Activated naive CD4-positive, alpha-beta T cell treated with anti-CD3 and anti-CD28 coated beads for 36 hours (primary cell): Measurements from ENCODE around the gene ZNF423. TPM values are rescaled to one million over a fixed set of nuclear protein-coding genes. Genes with fewer than 3 reads are reported as not detected.

Source experiments
- CTCF ChIA-PET: fragments of 350-600 bp; sonication (Branson Sonifier 250); formaldehyde crosslinking; loops from one replicate; lab custom pipeline; 2021; ENCODE audit warnings: antibody characterized with exemption; lab: Charles Lee
- DNase-seq: peaks from one replicate; pipeline ENCODE4 v3.0.0-alpha.2; 2020
- H3K27ac Mint-ChIP-seq: one replicate; pipeline ENCODE4 v1.8.0; 2021; ENCODE audit warnings: mild to moderate bottlenecking, mixed read lengths
- H3K27me3 Mint-ChIP-seq: one replicate; pipeline ENCODE4 v1.8.0; 2021; ENCODE audit warnings: low read depth, mixed read lengths
- H3K36me3 Mint-ChIP-seq: one replicate; pipeline ENCODE4 v1.8.0; 2021; ENCODE audit warnings: low read depth, mixed read lengths
- H3K4me1 Mint-ChIP-seq: one replicate; pipeline ENCODE4 v1.8.0; 2021; ENCODE audit warnings: low read depth, mixed read lengths
- H3K4me3 Mint-ChIP-seq: one replicate; pipeline ENCODE4 v1.8.0; 2021; ENCODE audit warnings: mild to moderate bottlenecking, moderate library complexity, mixed read lengths
- H3K9me3 Mint-ChIP-seq: one replicate; pipeline ENCODE4 v1.8.0; 2021; ENCODE audit warnings: mixed read lengths
- intact Hi-C: fragments of 100-400 bp; cut with micrococcal nuclease; formaldehyde crosslinking; loops from one replicate; pipeline ENCODE4 v1.15.1; 2023
- total RNA-seq, 2 experiments: library from RNA; stranded (reverse); gene quantifications; one replicate each; pipeline ENCODE4 v1.2.3, GENCODE V29; 2021

The ZNF423 gene
- total RNA-seq, 2 experiments from 2014 or later: 0.05 TPM; not detected in 1

DNA sequence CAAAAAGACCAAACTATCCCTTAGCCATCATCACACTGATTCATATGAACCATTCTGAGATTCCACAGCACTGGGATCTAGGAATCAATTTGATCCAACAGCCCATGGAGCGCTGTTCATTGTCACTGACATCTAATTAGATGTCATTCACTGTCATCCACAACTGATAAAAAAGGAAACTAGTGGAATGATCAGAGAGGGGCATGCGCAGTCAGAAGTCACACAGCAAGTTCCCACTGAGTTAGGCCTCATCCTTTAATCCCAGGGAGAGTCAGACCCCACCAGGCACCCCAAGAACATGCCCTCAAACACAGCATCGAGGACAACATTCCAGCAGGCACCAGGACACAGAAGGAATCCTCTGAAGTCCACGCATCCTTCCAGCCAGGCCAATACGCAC, 88.5 kb downstream of the ZNF423 start:
- DNase-seq: no peak
- Mint-ChIP-seq H3K27me3 (no peaks in the 10 kb centered on the region), H3K27ac (no peak overlapping the region), H3K4me1 (no peaks in the 10 kb centered on the region), H3K36me3 (no peaks in the 10 kb centered on the region), H3K9me3 (no peaks in the 10 kb centered on the region), H3K4me3 (no peak overlapping the region)
- CTCF ChIA-PET: no interaction called here
- intact Hi-C loops: no loop called here

DNA sequence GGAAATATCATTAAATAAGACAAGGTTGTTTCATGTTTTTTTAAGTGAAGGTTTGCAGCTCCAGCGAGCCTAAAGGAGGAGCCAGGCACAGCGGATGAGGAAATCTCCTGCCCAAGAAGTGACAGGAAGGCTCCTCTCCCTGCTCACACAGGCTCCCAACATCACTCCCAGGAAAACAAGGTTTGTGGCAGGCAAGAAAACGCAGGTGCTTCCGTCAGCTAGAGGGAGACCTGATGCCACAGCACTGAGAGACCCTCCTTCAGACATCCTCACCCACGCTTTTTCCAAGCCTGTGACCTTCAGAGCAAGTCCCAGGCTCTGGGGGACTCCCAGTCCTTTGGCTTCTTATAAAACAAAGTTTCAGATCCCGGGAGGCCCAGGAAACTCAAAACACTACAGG, 89.7 kb downstream of the ZNF423 start:
- H3K36me3 Mint-ChIP-seq: no peaks in the 10 kb centered on the region
- no peak overlapping the region for H3K27ac Mint-ChIP-seq
- H3K4me3 Mint-ChIP-seq: no peak overlapping the region
- H3K27me3 Mint-ChIP-seq: no peaks in the 10 kb centered on the region
- intact Hi-C loops: no loop called here
- no peak for DNase-seq
- no peaks in the 10 kb centered on the region for H3K9me3 Mint-ChIP-seq
- no peaks in the 10 kb centered on the region for H3K4me1 Mint-ChIP-seq
- CTCF ChIA-PET: no interaction called here

DNA sequence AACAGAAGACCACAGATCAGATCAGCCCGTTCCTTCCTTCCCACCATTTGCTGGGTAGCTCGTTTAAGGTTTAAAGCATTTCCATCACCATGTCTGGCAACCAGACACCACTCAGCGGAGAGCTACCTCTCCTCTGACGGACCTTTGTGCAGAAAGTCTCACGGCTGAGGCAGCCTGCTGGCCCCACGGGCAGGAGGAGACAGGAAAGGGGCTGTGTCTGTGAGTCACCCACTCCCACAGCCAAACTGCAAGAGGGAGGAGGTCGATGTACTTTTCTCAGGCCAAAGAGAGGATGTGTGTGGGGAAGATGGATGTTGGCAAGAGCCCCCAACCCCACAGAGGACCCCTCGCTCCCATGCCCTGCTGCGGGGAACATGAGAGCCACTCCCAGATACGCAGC, 92.1 kb downstream of the ZNF423 start:
- H3K9me3 Mint-ChIP-seq: no peaks in the 10 kb centered on the region

GRCh38 chr16:49760815-49761214, 95.1 kb downstream of the ZNF423 start:
- H3K4me3 Mint-ChIP-seq: no peak overlapping the region
- intact Hi-C loops: no loop called here
- H3K4me1 Mint-ChIP-seq: no peaks in the 10 kb centered on the region
- H3K36me3 Mint-ChIP-seq: no peaks in the 10 kb centered on the region
- no peak for DNase-seq
- H3K27me3 Mint-ChIP-seq: peaks cover 5% of the 10 kb centered on the region
- H3K9me3 Mint-ChIP-seq: no peaks in the 10 kb centered on the region
- CTCF ChIA-PET: no interaction called here
- H3K27ac Mint-ChIP-seq: no peak overlapping the region

More for the DNA sequence above, 92.1 kb downstream of the ZNF423 start:
- Mint-ChIP-seq H3K27me3 (no peaks in the 10 kb centered on the region), H3K4me3 (no peak overlapping the region), H3K27ac (no peak overlapping the region), H3K4me1 (no peaks in the 10 kb centered on the region), H3K36me3 (no peaks in the 10 kb centered on the region)
- CTCF ChIA-PET: no interaction called here
- DNase-seq: no peak
- intact Hi-C loops: no loop called here

- Mint-ChIP-seq H3K9me3 (no peaks in the 10 kb centered on the region), H3K27me3 (peaks cover 19% of the 10 kb centered on the region), H3K27ac (no peak overlapping the region), H3K4me3 (no peak overlapping the region), H3K4me1 (peaks cover 10% of the 10 kb centered on the region), H3K36me3 (no peaks in the 10 kb centered on the region)
- CTCF ChIA-PET: no interaction called here
- intact Hi-C loops: no loop called here
- no peak for DNase-seq
Observed at GRCh38 chr16:49757559-49758069, 98.3 kb downstream of the ZNF423 start.

- no peak overlapping the region for H3K4me3 Mint-ChIP-seq
- peaks cover 10% of the 10 kb centered on the region for H3K4me1 Mint-ChIP-seq
- CTCF ChIA-PET: no interaction called here
- intact Hi-C loops: no loop called here
- H3K27ac Mint-ChIP-seq: no peak overlapping the region
- H3K27me3 Mint-ChIP-seq: peaks cover 20% of the 10 kb centered on the region
- H3K9me3 Mint-ChIP-seq: no peaks in the 10 kb centered on the region
- H3K36me3 Mint-ChIP-seq: no peaks in the 10 kb centered on the region
- no peak for DNase-seq
Observed at GRCh38 chr16:49756775-49757558, 98.9 kb downstream of the ZNF423 start.

- H3K4me3 Mint-ChIP-seq: no peak overlapping the region
- H3K9me3 Mint-ChIP-seq: no peaks in the 10 kb centered on the region
- peaks cover 10% of the 10 kb centered on the region for H3K4me1 Mint-ChIP-seq
- DNase-seq: no peak
- H3K36me3 Mint-ChIP-seq: no peaks in the 10 kb centered on the region
- H3K27ac Mint-ChIP-seq: no peak overlapping the region
- CTCF ChIA-PET: no interaction called here
- peaks cover 20% of the 10 kb centered on the region for H3K27me3 Mint-ChIP-seq
- intact Hi-C loops: loop anchor here (1.0 kb wide), 1 partner anchor 348 kb away; no protein-coding TSS in a partner anchor
Observed at GRCh38 chr16:49755716-49756505, 100.0 kb downstream of the ZNF423 start.

GRCh38 chr16:49755313-49755620, 100.6 kb downstream of the ZNF423 start:
- Mint-ChIP-seq H3K4me1 (peaks cover 10% of the 10 kb centered on the region), H3K4me3 (no peak overlapping the region), H3K27me3 (peaks cover 20% of the 10 kb centered on the region), H3K36me3 (no peaks in the 10 kb centered on the region), H3K9me3 (no peaks in the 10 kb centered on the region), H3K27ac (no peak overlapping the region)
- intact Hi-C loops: loop anchor here (1.0 kb wide), 1 partner anchor 347 kb away; no protein-coding TSS in a partner anchor
- DNase-seq: no peak
- CTCF ChIA-PET: interaction anchor here (0.6 kb wide), 1 partner anchor 76 kb away, joined by 3 read pairs; no protein-coding TSS in a partner anchor

DNA sequence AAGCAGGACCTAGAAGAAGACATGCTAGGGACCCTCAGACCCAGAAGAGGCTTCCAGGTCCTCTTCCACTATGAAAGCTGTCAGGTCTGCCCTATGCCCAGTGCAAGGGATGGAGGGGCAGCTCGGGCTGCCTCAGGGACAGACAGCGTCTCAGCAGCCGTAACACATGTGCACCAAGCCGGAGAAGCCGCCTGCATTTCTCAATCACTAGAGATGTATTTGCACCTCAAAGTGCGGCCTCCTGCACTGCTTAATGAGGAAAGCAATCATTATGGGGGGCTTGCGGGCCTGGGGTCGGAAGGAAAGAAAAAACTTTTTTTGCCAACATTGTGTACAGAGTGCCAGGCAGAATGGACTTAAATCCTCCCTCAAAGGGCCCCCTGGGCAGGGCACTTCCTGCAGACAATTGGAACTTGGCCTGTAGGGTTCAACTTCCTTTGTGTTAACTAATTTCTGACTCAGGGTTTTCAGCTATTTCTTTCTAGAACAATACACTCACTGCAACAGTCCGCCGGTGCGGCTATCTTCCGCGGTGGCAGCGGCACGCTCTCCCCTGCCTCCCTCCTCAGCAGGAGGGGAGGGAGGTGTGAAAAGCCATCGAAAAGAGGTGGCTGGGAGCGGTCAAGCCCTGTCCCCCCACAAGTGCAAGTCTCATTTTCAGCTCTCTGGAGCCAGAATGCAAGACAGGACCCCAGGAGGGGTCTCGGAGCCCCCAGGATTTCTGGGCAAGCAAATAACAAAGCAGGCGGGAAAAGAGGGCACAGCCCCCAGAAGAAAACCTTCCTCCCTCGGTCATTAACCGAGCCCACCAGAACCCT, 101.2 kb downstream of the ZNF423 start:
- peaks cover 20% of the 10 kb centered on the region for H3K27me3 Mint-ChIP-seq
- H3K4me1 Mint-ChIP-seq: peaks cover 10% of the 10 kb centered on the region
- no peaks in the 10 kb centered on the region for H3K36me3 Mint-ChIP-seq
- no peak overlapping the region for H3K4me3 Mint-ChIP-seq
- no peak overlapping the region for H3K27ac Mint-ChIP-seq
- no peaks in the 10 kb centered on the region for H3K9me3 Mint-ChIP-seq
- CTCF ChIA-PET: interaction anchor here (0.6 kb wide), 1 partner anchor 76 kb away, joined by 3 read pairs; no protein-coding TSS in a partner anchor
- peak; percentile 8 for DNase-seq
- intact Hi-C loops: loop anchor here (1.0 kb wide), 1 partner anchor 346 kb away; no protein-coding TSS in a partner anchor

DNA sequence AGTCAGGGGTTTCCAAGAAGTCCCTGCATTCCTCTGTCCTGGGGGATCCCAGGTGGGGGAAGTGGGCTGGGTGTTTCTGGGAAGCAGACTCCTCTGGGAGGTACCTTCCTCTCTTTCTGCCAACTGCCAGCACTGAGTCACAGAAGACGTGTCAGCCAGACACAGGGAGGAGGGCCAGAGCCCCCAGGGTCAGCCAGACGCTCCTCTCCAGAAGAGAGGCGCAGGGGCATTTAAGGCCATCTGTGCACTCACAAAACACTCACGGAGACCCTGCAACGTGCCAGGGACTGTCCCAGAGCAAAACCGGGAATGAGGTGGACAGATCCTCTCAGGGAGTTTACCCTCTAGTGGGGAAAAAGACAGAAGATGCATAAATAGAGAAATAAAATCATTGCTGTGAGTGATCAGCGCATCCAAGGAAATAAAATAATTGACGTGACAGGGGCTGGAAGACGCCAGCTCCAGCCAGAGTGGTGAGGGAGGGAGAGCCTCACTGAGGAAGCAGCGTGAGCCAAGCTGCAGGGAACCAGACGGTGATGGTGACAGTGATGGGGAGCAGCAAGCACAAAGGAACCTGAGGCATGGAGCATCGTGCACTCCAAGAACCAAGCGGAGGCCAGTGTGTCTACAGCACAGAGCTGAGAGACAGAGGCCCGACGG, 105.4 kb downstream of the ZNF423 start:
- H3K27me3 Mint-ChIP-seq: peaks cover 13% of the 10 kb centered on the region
- CTCF ChIA-PET: no interaction called here
- no peak overlapping the region for H3K27ac Mint-ChIP-seq
- H3K4me3 Mint-ChIP-seq: no peak overlapping the region
- H3K36me3 Mint-ChIP-seq: no peaks in the 10 kb centered on the region
- peaks cover 10% of the 10 kb centered on the region for H3K4me1 Mint-ChIP-seq
- no peaks in the 10 kb centered on the region for H3K9me3 Mint-ChIP-seq
- intact Hi-C loops: no loop called here
- DNase-seq: no peak

GRCh38 chr16:49749816-49750215, 106.1 kb downstream of the ZNF423 start:
- intact Hi-C loops: no loop called here
- H3K4me3 Mint-ChIP-seq: no peak overlapping the region
- H3K36me3 Mint-ChIP-seq: no peaks in the 10 kb centered on the region
- CTCF ChIA-PET: interaction anchor here (0.6 kb wide), 1 partner anchor 20 kb away, joined by 3 read pairs; no protein-coding TSS in a partner anchor
- peaks cover 13% of the 10 kb centered on the region for H3K27me3 Mint-ChIP-seq
- peaks cover 5% of the 10 kb centered on the region for H3K4me1 Mint-ChIP-seq
- H3K27ac Mint-ChIP-seq: no peak overlapping the region
- DNase-seq: no peak
- no peaks in the 10 kb centered on the region for H3K9me3 Mint-ChIP-seq
